ENCODE measurements around the gene LAMC3.

DNA sequence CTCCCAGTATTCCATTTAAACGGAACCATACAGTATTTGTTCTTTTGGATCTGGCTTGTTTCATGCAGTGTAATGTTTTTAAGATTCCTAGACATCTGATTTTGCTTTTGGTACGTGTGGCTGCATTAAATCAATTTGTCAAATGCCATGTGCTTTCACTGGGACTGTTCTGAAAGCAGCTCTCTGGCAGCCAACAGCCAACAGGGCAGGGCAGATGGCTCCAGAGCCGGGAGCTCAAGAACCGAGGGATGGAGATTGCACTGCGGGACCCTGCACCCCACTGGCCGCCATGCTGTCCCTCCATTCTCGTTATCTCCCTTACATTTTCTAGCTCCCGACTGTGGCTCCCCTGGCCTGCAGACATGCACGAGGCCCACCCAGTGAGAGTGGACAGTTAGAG lies 54.0 kb downstream of the LAMC3 start:
- no peak for TF ChIP-seq POLR2A (IDR thresholded peaks at IDR 0.05; ENCODE audit: low read depth, low read length)
- no peak for TF ChIP-seq POLR2AphosphoS5 (IDR thresholded peaks at IDR 0.05; ENCODE audit: low read depth, low read length)

Measured in GM12892 (cell line).